AG10803 (cell line): ENCODE measurements around the gene RPN1.
"Not testable (repeated sequence)": the region's sequence is repeated elsewhere in the genome, so short reads cannot be mapped to it uniquely, and the experiment has no call there.

Source experiments
- DNase-seq: peaks from one replicate; pipeline ENCODE4 v3.0.0; 2010; ENCODE audit warnings: low read depth
- H3K4me3 ChIP-seq: 2 replicates; pipeline ENCODE4 v1.5.1; 2011; ENCODE audit warnings: mild to moderate bottlenecking, low read length, control low read depth
- CTCF ChIP-seq: conservative IDR thresholded peaks from 2 replicates; pipeline ENCODE4 v1.5.1; 2011; ENCODE audit warnings: mild to moderate bottlenecking, low read length, control low read depth, inconsistent platforms

Gene RPN1

GRCh38 chr3:128684986-128685726 lies 34.5 kb upstream of the RPN1 start:
- no peak for DNase-seq
- H3K4me3 ChIP-seq, result no peak overlapping the region
- no peak for TF ChIP-seq CTCF

- H3K4me3 ChIP-seq, result no peak overlapping the region
- no peak for TF ChIP-seq CTCF
- DNase-seq, result no peak
These were observed 33.3 kb upstream of the RPN1 start for GRCh38 chr3:128683957-128684356.

- H3K4me3 ChIP-seq, result peak overlapping the region; percentile 92
- DNase-seq, result no peak
- no peak for TF ChIP-seq CTCF
These were observed 30.8 kb upstream of the RPN1 start for GRCh38 chr3:128681369-128681829.

- peak overlapping the region; percentile 92 for H3K4me3 ChIP-seq
These were observed 30.2 kb upstream of the RPN1 start for GRCh38 chr3:128680603-128681368.

GRCh38 chr3:128679338-128679737 lies 28.7 kb upstream of the RPN1 start:
- no peak for TF ChIP-seq CTCF
- H3K4me3 ChIP-seq, result no peak overlapping the region
- DNase-seq, result no peak

More at GRCh38 chr3:128680603-128681368, 30.2 kb upstream of the RPN1 start:
- DNase-seq, result peak; percentile 98
- TF ChIP-seq CTCF, result peak; percentile 97

- DNase-seq, H3K4me3 ChIP-seq: not testable (repeated sequence)
These were observed 25.2 kb upstream of the RPN1 start for GRCh38 chr3:128675802-128676201.

GRCh38 chr3:128674161-128674784 lies 23.7 kb upstream of the RPN1 start:
- no peak for DNase-seq
- no peak for TF ChIP-seq CTCF
- no peak overlapping the region for H3K4me3 ChIP-seq
